ENCODE results near the gene OR8B3.

GRCh38 chr11:124442847-124443246 lies 44.0 kb upstream of the OR8B3 start:
- TF ChIP-seq, protein P1, sequence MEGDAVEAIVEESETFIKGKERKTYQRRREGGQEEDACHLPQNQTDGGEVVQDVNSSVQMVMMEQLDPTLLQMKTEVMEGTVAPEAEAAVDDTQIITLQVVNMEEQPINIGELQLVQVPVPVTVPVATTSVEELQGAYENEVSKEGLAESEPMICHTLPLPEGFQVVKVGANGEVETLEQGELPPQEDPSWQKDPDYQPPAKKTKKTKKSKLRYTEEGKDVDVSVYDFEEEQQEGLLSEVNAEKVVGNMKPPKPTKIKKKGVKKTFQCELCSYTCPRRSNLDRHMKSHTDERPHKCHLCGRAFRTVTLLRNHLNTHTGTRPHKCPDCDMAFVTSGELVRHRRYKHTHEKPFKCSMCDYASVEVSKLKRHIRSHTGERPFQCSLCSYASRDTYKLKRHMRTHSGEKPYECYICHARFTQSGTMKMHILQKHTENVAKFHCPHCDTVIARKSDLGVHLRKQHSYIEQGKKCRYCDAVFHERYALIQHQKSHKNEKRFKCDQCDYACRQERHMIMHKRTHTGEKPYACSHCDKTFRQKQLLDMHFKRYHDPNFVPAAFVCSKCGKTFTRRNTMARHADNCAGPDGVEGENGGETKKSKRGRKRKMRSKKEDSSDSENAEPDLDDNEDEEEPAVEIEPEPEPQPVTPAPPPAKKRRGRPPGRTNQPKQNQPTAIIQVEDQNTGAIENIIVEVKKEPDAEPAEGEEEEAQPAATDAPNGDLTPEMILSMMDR (IDR thresholded peaks at IDR 0.05): no peak
- TF ChIP-seq POLR2A (IDR thresholded peaks at IDR 0.05): no peak
